K562 (cell line): ENCODE measurements around the gene DOCK4. TPM values are rescaled to one million over a fixed set of nuclear protein-coding genes. Genes with fewer than 3 reads are reported as not detected.

ENCODE experiments used
- ATAC-seq: fragments of 200-7000 bp; cut with Tn5 transposase; 3 replicates; pipeline ENCODE4 v1.9.1; 2020; ENCODE audit warnings: moderate library complexity
- BruUV-seq: library from RNA; stranded (reverse); fragments of 400-500 nt; replicated peaks from 2 replicates; lab custom pipeline; 2021; lab: Mats Ljungman, UMichigan
- CTCF ChIA-PET: fragments of 300-600 bp; formaldehyde crosslinking; extraction: SDS; loops from one replicate; lab custom pipeline; 2021; ENCODE audit warnings: low intra/inter-chr PET ratio; lab: Yijun Ruan, JAX
- POLR2A ChIA-PET: fragments of 300-600, 350-650 bp; sonication (Branson Sonifier 250); formaldehyde crosslinking; extraction: SDS; loops from one replicate; lab custom pipeline; 2021; ENCODE audit warnings: antibody characterized with exemption, inconsistent platforms; lab: Yijun Ruan, JAX
- DNase-seq, 4 experiments: peaks; one replicate each; pipeline versions ENCODE4 v3.0.0 to v3.0.0-alpha.2; 2011 to 2018; ENCODE audit warnings: low spot score in 3 of 4, mixed read lengths in 3 of 4; ENCODE audit errors: extremely low read depth in 1 of 4
- FAIRE-seq: peaks from 2 replicates; lab custom pipeline; 2011; peaks lifted over from hg19 to GRCh38; lab: Jason Lieb, UNC
- H2AFZ ChIP-seq: 2 replicates; pipeline ENCODE4 v1.6.0; 2011; ENCODE audit warnings: low read depth, low read length, control low read depth, inconsistent platforms
- H3K27ac ChIP-seq: fragments of 200-600 bp; 3 replicates; pipeline ENCODE4 v1.8.0; 2011; ENCODE audit warnings: low read depth, mild to moderate bottlenecking, control low read depth, inconsistent platforms, low read length, moderate library complexity, mixed read lengths; ENCODE audit errors: extremely low read depth
- H3K27me3 ChIP-seq, 2 experiments: fragments of 300-600 bp in 1 of 2; 2 replicates in 1 of 2; 3 replicates in 1 of 2; pipeline versions ENCODE4 v1.6.0 to v1.8.0; 2011; ENCODE audit warnings: inconsistent platforms in 2 of 2, low read length in 2 of 2, mild to moderate bottlenecking in 1 of 2, mixed read lengths in 1 of 2, moderate library complexity in 1 of 2; ENCODE audit not compliant: control insufficient read depth in 2 of 2, insufficient read depth in 2 of 2
- H3K36me3 ChIP-seq: fragments of 300-600 bp; 3 replicates; pipeline ENCODE4 v1.8.0; 2011; ENCODE audit warnings: mild to moderate bottlenecking, low read length, inconsistent platforms; ENCODE audit not compliant: control insufficient read depth, insufficient read depth
- H3K4me1 ChIP-seq, 2 experiments: fragments of 200-600 bp in 1 of 2; replicated peaks in 1 of 2; 2 replicates in 1 of 2; 3 replicates in 1 of 2; pipeline versions ENCODE4 v1.5.1 to v1.8.0; 2011; ENCODE audit warnings: inconsistent platforms in 2 of 2, low read length in 2 of 2, mild to moderate bottlenecking in 1 of 2, mixed read lengths in 1 of 2, moderate library complexity in 1 of 2; ENCODE audit not compliant: control insufficient read depth in 2 of 2, insufficient read depth in 2 of 2
- H3K4me2 ChIP-seq: 2 replicates; pipeline ENCODE4 v1.6.1; 2011; ENCODE audit warnings: low read length, control low read depth, inconsistent platforms, mixed read lengths; ENCODE audit not compliant: insufficient read depth
- H3K4me3 ChIP-seq: fragments of 200-600 bp; sonication (generic), shearing (Covaris generic); 2 replicates; pipeline ENCODE4 v1.5.1; 2016; ENCODE audit warnings: control low read depth, inconsistent platforms
- H3K79me2 ChIP-seq: fragments of 200-600 bp; 3 replicates; pipeline ENCODE4 v1.8.0; 2011; ENCODE audit warnings: low read length, inconsistent platforms; ENCODE audit not compliant: control insufficient read depth, insufficient read depth
- H3K9ac ChIP-seq, 2 experiments: 2 replicates each; pipeline versions ENCODE4 v1.6.0 to v1.6.1; 2011; ENCODE audit warnings: low read depth in 2 of 2, low read length in 2 of 2, control low read depth in 1 of 2, inconsistent platforms in 1 of 2, mild to moderate bottlenecking in 1 of 2, mixed read lengths in 1 of 2; ENCODE audit not compliant: insufficient read depth in 1 of 2
- H3K9me1 ChIP-seq: one replicate; pipeline ENCODE4 v1.6.0; 2011; ENCODE audit warnings: inconsistent platforms, mild to moderate bottlenecking, low read length, moderate library complexity; ENCODE audit not compliant: control insufficient read depth, insufficient read depth
- H3K9me3 ChIP-seq: replicated peaks from 2 replicates; pipeline ENCODE4 v1.5.1; 2011; ENCODE audit warnings: low read depth, low read length, inconsistent platforms; ENCODE audit not compliant: control insufficient read depth, insufficient read depth
- H4K20me1 ChIP-seq: replicated peaks from 2 replicates; pipeline ENCODE4 v1.6.1; 2011; ENCODE audit warnings: low read length, inconsistent platforms, mixed read lengths; ENCODE audit not compliant: control insufficient read depth, insufficient read depth
- DDX20 ChIP-seq: fragments of 450-650 bp; IDR thresholded peaks from 2 replicates; pipeline ENCODE4 v1.6.1; 2016; ENCODE audit warnings: missing genetic modification characterization, low read depth, mild to moderate bottlenecking, missing compliant biosample characterization, moderate library complexity
- ELF4 ChIP-seq: fragments of 450-650 bp; formaldehyde crosslinking; IDR thresholded peaks from 2 replicates; pipeline ENCODE4 v1.4.0; 2022; ENCODE audit warnings: missing genetic modification characterization
- EP300 ChIP-seq: IDR thresholded peaks from 2 replicates; pipeline ENCODE4 v1.6.1; 2012; ENCODE audit warnings: low read length, improper control_type of control experiment
- EP400 ChIP-seq: fragments of 450-650 bp; IDR thresholded peaks from 2 replicates; pipeline ENCODE4 v1.6.1; 2017; ENCODE audit warnings: antibody characterized with exemption, mild to moderate bottlenecking, moderate library complexity
- HMGXB4 ChIP-seq: sonication (generic); formaldehyde crosslinking; IDR thresholded peaks from 2 replicates; pipeline ENCODE4 v1.8.1; 2023; ENCODE audit warnings: mild to moderate bottlenecking, missing genetic modification reagents
- HOMEZ ChIP-seq: fragments of 250-450 bp; sonication (Bioruptor Pico); IDR thresholded peaks from 2 replicates; pipeline ENCODE4 v1.4.0; 2020; ENCODE audit warnings: mild to moderate bottlenecking, moderate library complexity
- PHF21A ChIP-seq: fragments of 450-650 bp; IDR thresholded peaks from 2 replicates; pipeline ENCODE4 v1.6.1; 2017; ENCODE audit warnings: low read depth, borderline replicate concordance
- RUNX1 ChIP-seq: sonication (generic); IDR thresholded peaks from 2 replicates; pipeline ENCODE4 v1.6.1; 2016; ENCODE audit warnings: antibody characterized with exemption, low read depth
- TCF7 ChIP-seq: sonication (generic); IDR thresholded peaks from 2 replicates; pipeline ENCODE4 v1.6.1; 2016; ENCODE audit warnings: antibody characterized with exemption, borderline replicate concordance
- ZNF133 ChIP-seq: fragments of 250-450 bp; sonication (Bioruptor Pico); IDR thresholded peaks from 2 replicates; pipeline ENCODE4 v1.4.0; 2020; ENCODE audit warnings: mild to moderate bottlenecking
- ZNF609 ChIP-seq: sonication (generic); formaldehyde crosslinking; IDR thresholded peaks from 2 replicates; pipeline ENCODE4 v1.8.1; 2023; ENCODE audit warnings: missing genetic modification reagents, mild to moderate bottlenecking, borderline replicate concordance
- WGBS: fragments of 100-300 bp; shearing (Covaris generic); methylation state at CpG from one replicate; pipeline ENCODE4 v1.1.6; 2016; ENCODE audit warnings: low coverage, mixed read lengths; ENCODE audit not compliant: insufficient coverage; ENCODE audit errors: missing lambda C conversion rate; 5-methylcytosine and 5-hydroxymethylcytosine counted together
- in situ Hi-C: fragments of 300-500 bp; cut with MboI; formaldehyde crosslinking; loops from 4 replicates; pipeline ENCODE4 v1.15.0; 2018; ENCODE audit warnings: inconsistent platforms, mixed read lengths
- intact Hi-C: fragments of 100-400 bp; cut with micrococcal nuclease; formaldehyde crosslinking; loops from 2 replicates; pipeline ENCODE4 v1.14.2; 2022
- polyA plus RNA-seq, 8 experiments: library from polyadenylated mRNA; depleted of rRNA in 4 of 8; stranded (reverse) in 5 of 8; unstranded in 3 of 8; fragments of >200 nt; fragmentation: Nextera tagmentation in 2 of 8; fragmentation: Illumina TruSeq in 1 of 8; extraction: Ambion mirVana in 2 of 8; extraction: Trizol in 1 of 8; gene quantifications; 2 replicates each; pipeline versions ENCODE4 v1.2.1 to v1.2.3, GENCODE V29; 2011 to 2014; ENCODE audit warnings: inconsistent platforms in 1 of 8, missing spikeins in 1 of 8
- total RNA-seq, 7 experiments: library from RNA; depleted of rRNA in 6 of 7; stranded (reverse); fragments of >200 nt in 6 of 7; fragmentation: Illumina TruSeq in 2 of 7; extraction: Trizol in 2 of 7; gene quantifications; 2 replicates each; pipeline versions ENCODE4 v1.2.1 to v1.2.3, GENCODE V29; 2011 to 2021; ENCODE audit warnings: low replicate concordance in 1 of 7

DOCK4 gene
- total and polyA plus RNA-seq, 9 of the 15 experiments (the other 6 are each of a cell fraction or from before 2014, with no cell fraction given): 0.42 to 5.7 (median 2.3) TPM

- Histone ChIP-seq H3K79me2 (no peaks in the 10 kb centered on the region), H4K20me1 (no peaks in the 10 kb centered on the region), H2AFZ (no peak overlapping the region), H3K4me3 (no peak overlapping the region), H3K36me3 (no peaks in the 10 kb centered on the region), H3K27ac (no peak overlapping the region), H3K27me3 (no peaks in the 10 kb centered on the region), H3K9me1 (no peaks in the 10 kb centered on the region), H3K9ac (no peak overlapping the region), H3K4me2 (no peak overlapping the region), H3K9me3 (no peaks in the 10 kb centered on the region), H3K4me1 (no peaks in the 10 kb centered on the region)
- TF ChIP-seq ZNF133 (no peak), EP400 (no peak), ELF4 (CRISPR knock-in tag) (no peak), RUNX1 (no peak), TCF7 (no peak), PHF21A (no peak), ZNF609 (CRISPR knock-in tag) (no peak), HMGXB4 (CRISPR knock-in tag) (no peak), EP300 (no peak), HOMEZ (no peak), DDX20 (no peak)
- in situ Hi-C loops: no loop called here
- CTCF ChIA-PET: no interaction called here
- ATAC-seq (no peak), FAIRE-seq (no peak), DNase-seq (no peak)
- POLR2A ChIA-PET: interaction anchor here (1.1 to 1.2 kb wide), 2 partner anchors 10 to 11 kb away, joined by 3 read pairs; no protein-coding TSS in a partner anchor
- no TSS peak for BruUV-seq
- whole genome bisulfite sequencing: 1% methylated on average over 3 of the region's 3 CpGs
- intact Hi-C loops: no loop called here
Observed at GRCh38 chr7:112069879-112070321, 136.3 kb downstream of the DOCK4 start.
